Measurements from ENCODE around the gene WBP4. TPM values are rescaled to one million over a fixed set of nuclear protein-coding genes. Genes with fewer than 3 reads are reported as not detected.
"Not testable (repeated sequence)": the region's sequence is repeated elsewhere in the genome, so short reads cannot be mapped to it uniquely, and the experiment has no call there.

WBP4 gene
- total RNA-seq, 4 donors from 2014 or later, result 3.4 to 10.3 (median 8.3) TPM

- intact Hi-C loops (cut with DNase I; ENCODE audit: low total_unique reads) (no loop called here), in situ Hi-C loops (cut with MboI; ENCODE audit: low pct_ligation_motif_present in 1 of 4, low pct_unique_long_range_greater_than_20kb in 1 of 4, low sequenced_read_pairs in 3 of 4) (no loop called here)
- Histone ChIP-seq H3K36me3 (no peaks in the 10 kb centered on the region), H3K4me1 (peaks cover 7 to 35% (median 23%) of the 10 kb centered on the region in 4 donors), H3K27ac (no peak overlapping the region), H3K4me3 (no peak overlapping the region), H3K27me3 (no peaks in the 10 kb centered on the region), H3K9me3 (no peaks in the 10 kb centered on the region)
- no peak for DNase-seq
- TF ChIP-seq POLR2A (IDR thresholded peaks at IDR 0.05), result no peak
- TF ChIP-seq EP300 (IDR thresholded peaks at IDR 0.05; ENCODE audit: low read depth), result no peak
- TF ChIP-seq CTCF (IDR thresholded peaks at IDR 0.05), result no peak
- no peak for TF ChIP-seq POLR2AphosphoS5 (IDR thresholded peaks at IDR 0.05)
- WGBS, 2 donors (ENCODE audit: low coverage in 1 of 2), result 82 to 88% methylated on average over 3 of the region's 3 CpGs
Observed at GRCh38 chr13:41127701-41128100, 66.4 kb downstream of the WBP4 start.

- no peak for DNase-seq
- H3K4me1 ChIP-seq, result peaks cover 7 to 42% (median 30%) of the 10 kb centered on the region in 4 donors
- in situ Hi-C loops (cut with MboI; ENCODE audit: low pct_ligation_motif_present in 1 of 4, low pct_unique_long_range_greater_than_20kb in 1 of 4, low sequenced_read_pairs in 3 of 4), result loop anchor here in 2 of 4 donors (10.0 kb wide), 1 partner anchor 64 kb away; the partner anchor contains the start of gene KBTBD7 (in 2 of the 2)
- intact Hi-C loops (cut with DNase I; ENCODE audit: low total_unique reads), result no loop called here
- H3K27ac ChIP-seq, result no peak overlapping the region
- WGBS, 2 donors (ENCODE audit: low coverage in 1 of 2), result 70% methylated on average over 3 of the region's 3 CpGs; no CpG with 5 or more reads in 1 of the 2 donors
- H3K9me3 ChIP-seq, result no peaks in the 10 kb centered on the region
- no peaks in the 10 kb centered on the region for H3K27me3 ChIP-seq
- TF ChIP-seq EP300 (IDR thresholded peaks at IDR 0.05; ENCODE audit: low read depth), result no peak
- TF ChIP-seq POLR2AphosphoS5 (IDR thresholded peaks at IDR 0.05), result no peak
- TF ChIP-seq CTCF (IDR thresholded peaks at IDR 0.05), result no peak
- TF ChIP-seq POLR2A (IDR thresholded peaks at IDR 0.05), result no peak
- no peaks in the 10 kb centered on the region for H3K36me3 ChIP-seq
- H3K4me3 ChIP-seq, result peak overlapping the region in 1 of 4 donors; percentile 7
Observed at GRCh38 chr13:41130356-41130755, 69.0 kb downstream of the WBP4 start.

- H3K9me3 ChIP-seq; DNase-seq; H3K27me3 ChIP-seq; H3K36me3 ChIP-seq; H3K27ac ChIP-seq; intact Hi-C loops (cut with DNase I; ENCODE audit: low total_unique reads): not testable (repeated sequence)
- peak overlapping the region in 1 of 4 donors; percentile 7 for H3K4me3 ChIP-seq
- 88 to 90% methylated on average over 4 of the region's 4 CpGs for WGBS, 2 donors (ENCODE audit: low coverage in 1 of 2)
- in situ Hi-C loops (cut with MboI; ENCODE audit: low pct_ligation_motif_present in 1 of 4, low pct_unique_long_range_greater_than_20kb in 1 of 4, low sequenced_read_pairs in 3 of 4), result loop anchor here in 2 of 4 donors (10.0 kb wide), 1 partner anchor 64 kb away; the partner anchor contains the start of gene KBTBD7 (in 2 of the 2)
- peaks cover 7 to 42% (median 30%) of the 10 kb centered on the region in 4 donors for H3K4me1 ChIP-seq
Observed at GRCh38 chr13:41131189-41131588, 69.9 kb downstream of the WBP4 start.

- peaks cover 7 to 42% (median 30%) of the 10 kb centered on the region in 4 donors for H3K4me1 ChIP-seq
- not testable (repeated sequence) for H3K9me3 ChIP-seq, H3K27me3 ChIP-seq, H3K36me3 ChIP-seq, DNase-seq
- peak overlapping the region; percentile 65 to 74 (median 68) for H3K4me3 ChIP-seq
- in situ Hi-C loops (cut with MboI; ENCODE audit: low pct_ligation_motif_present in 1 of 4, low pct_unique_long_range_greater_than_20kb in 1 of 4, low sequenced_read_pairs in 3 of 4) (loop anchor here in 2 of 4 donors (10.0 kb wide), 1 partner anchor 63 kb away; the partner anchor contains the start of gene KBTBD7 (in 2 of the 2)), intact Hi-C loops (cut with DNase I; ENCODE audit: low total_unique reads) (loop anchor here (2.0 kb wide), 1 partner anchor 63 kb away; the partner anchor contains the start of gene KBTBD7)
- H3K27ac ChIP-seq, result peak overlapping the region; percentile 78 to 93 (median 90)
- 32% methylated on average over 36 of the region's 48 CpGs; no CpG with 5 or more reads in 1 of the 2 donors for WGBS, 2 donors (ENCODE audit: low coverage in 1 of 2)
Observed at GRCh38 chr13:41131660-41132511, 70.6 kb downstream of the WBP4 start.

GRCh38 chr13:41132512-41133152 lies 71.3 kb downstream of the WBP4 start, which contains the start of gene KBTBD6:
TSS of gene KBTBD6 (minus strand) at chr13:41132802. CDS start at chr13:41132511, 291 bp downstream.
- peak within 1 kb of the TSS; percentile 78 to 93 (median 90) for H3K27ac ChIP-seq
- peaks cover 7 to 42% (median 30%) of the 10 kb centered on the region in 4 donors for H3K4me1 ChIP-seq
- intact Hi-C loops (cut with DNase I; ENCODE audit: low total_unique reads) (loop anchor here (2.0 kb wide), 1 partner anchor 62 kb away; the partner anchor contains the start of gene KBTBD7), in situ Hi-C loops (cut with MboI; ENCODE audit: low pct_ligation_motif_present in 1 of 4, low pct_unique_long_range_greater_than_20kb in 1 of 4, low sequenced_read_pairs in 3 of 4) (loop anchor here in 2 of 4 donors (10.0 kb wide), 1 partner anchor 62 kb away; the partner anchor contains the start of gene KBTBD7 (in 2 of the 2))
- no peaks in the 10 kb centered on the region for H3K9me3 ChIP-seq
- peak within 1 kb of the TSS; percentile 65 to 74 (median 68) for H3K4me3 ChIP-seq
- no peaks in the 10 kb centered on the region for H3K27me3 ChIP-seq
- peak; percentile 82 to 93 (median 90) for TF ChIP-seq POLR2AphosphoS5 (IDR thresholded peaks at IDR 0.05)
- TF ChIP-seq CTCF (IDR thresholded peaks at IDR 0.05), result no peak
- TF ChIP-seq POLR2A (IDR thresholded peaks at IDR 0.05), result peak; percentile 54
- DNase-seq, result peak; percentile 96
- no peaks in the 10 kb centered on the region for H3K36me3 ChIP-seq
- 0 to 1% methylated on average over 10 to 38 of the region's 45 CpGs for WGBS, 2 donors (ENCODE audit: low coverage in 1 of 2)

Data from transverse colon (tissue), 4 donors.